K562 (cell line): ENCODE results near the gene SLC36A1. TPM values are rescaled to one million over a fixed set of nuclear protein-coding genes. Genes with fewer than 3 reads are reported as not detected.
A peak's percentile ranks its signal among the peaks of the same experiment; 100 is the strongest.

ENCODE experiments used
- ATAC-seq: fragments of 200-7000 bp; cut with Tn5 transposase; 3 replicates; pipeline ENCODE4 v1.9.1; 2020; ENCODE audit warnings: moderate library complexity
- BruUV-seq: library from RNA; stranded (reverse); fragments of 400-500 nt; replicated peaks from 2 replicates; lab custom pipeline; 2021; lab: Mats Ljungman, UMichigan
- CTCF ChIA-PET: fragments of 300-600 bp; formaldehyde crosslinking; extraction: SDS; loops from one replicate; lab custom pipeline; 2021; ENCODE audit warnings: low intra/inter-chr PET ratio; lab: Yijun Ruan, JAX
- POLR2A ChIA-PET: fragments of 300-600, 350-650 bp; sonication (Branson Sonifier 250); formaldehyde crosslinking; extraction: SDS; loops from one replicate; lab custom pipeline; 2021; ENCODE audit warnings: antibody characterized with exemption, inconsistent platforms; lab: Yijun Ruan, JAX
- DNase-seq, 4 experiments: peaks; one replicate each; pipeline versions ENCODE4 v3.0.0 to v3.0.0-alpha.2; 2011 to 2018; ENCODE audit warnings: low spot score in 3 of 4, mixed read lengths in 3 of 4; ENCODE audit errors: extremely low read depth in 1 of 4
- FAIRE-seq: peaks from 2 replicates; lab custom pipeline; 2011; peaks lifted over from hg19 to GRCh38; lab: Jason Lieb, UNC
- H2AFZ ChIP-seq: 2 replicates; pipeline ENCODE4 v1.6.0; 2011; ENCODE audit warnings: low read depth, low read length, control low read depth, inconsistent platforms
- H3K27ac ChIP-seq: fragments of 200-600 bp; 3 replicates; pipeline ENCODE4 v1.8.0; 2011; ENCODE audit warnings: low read depth, mild to moderate bottlenecking, control low read depth, inconsistent platforms, low read length, moderate library complexity, mixed read lengths; ENCODE audit errors: extremely low read depth
- H3K27me3 ChIP-seq, 2 experiments: fragments of 300-600 bp in 1 of 2; 2 replicates in 1 of 2; 3 replicates in 1 of 2; pipeline versions ENCODE4 v1.6.0 to v1.8.0; 2011; ENCODE audit warnings: inconsistent platforms in 2 of 2, low read length in 2 of 2, mild to moderate bottlenecking in 1 of 2, mixed read lengths in 1 of 2, moderate library complexity in 1 of 2; ENCODE audit not compliant: control insufficient read depth in 2 of 2, insufficient read depth in 2 of 2
- H3K36me3 ChIP-seq: fragments of 300-600 bp; 3 replicates; pipeline ENCODE4 v1.8.0; 2011; ENCODE audit warnings: mild to moderate bottlenecking, low read length, inconsistent platforms; ENCODE audit not compliant: control insufficient read depth, insufficient read depth
- H3K4me1 ChIP-seq, 2 experiments: fragments of 200-600 bp in 1 of 2; replicated peaks in 1 of 2; 2 replicates in 1 of 2; 3 replicates in 1 of 2; pipeline versions ENCODE4 v1.5.1 to v1.8.0; 2011; ENCODE audit warnings: inconsistent platforms in 2 of 2, low read length in 2 of 2, mild to moderate bottlenecking in 1 of 2, mixed read lengths in 1 of 2, moderate library complexity in 1 of 2; ENCODE audit not compliant: control insufficient read depth in 2 of 2, insufficient read depth in 2 of 2
- H3K4me2 ChIP-seq: 2 replicates; pipeline ENCODE4 v1.6.1; 2011; ENCODE audit warnings: low read length, control low read depth, inconsistent platforms, mixed read lengths; ENCODE audit not compliant: insufficient read depth
- H3K4me3 ChIP-seq: fragments of 200-600 bp; sonication (generic), shearing (Covaris generic); 2 replicates; pipeline ENCODE4 v1.5.1; 2016; ENCODE audit warnings: control low read depth, inconsistent platforms
- H3K79me2 ChIP-seq: fragments of 200-600 bp; 3 replicates; pipeline ENCODE4 v1.8.0; 2011; ENCODE audit warnings: low read length, inconsistent platforms; ENCODE audit not compliant: control insufficient read depth, insufficient read depth
- H3K9ac ChIP-seq, 2 experiments: 2 replicates each; pipeline versions ENCODE4 v1.6.0 to v1.6.1; 2011; ENCODE audit warnings: low read depth in 2 of 2, low read length in 2 of 2, control low read depth in 1 of 2, inconsistent platforms in 1 of 2, mild to moderate bottlenecking in 1 of 2, mixed read lengths in 1 of 2; ENCODE audit not compliant: insufficient read depth in 1 of 2
- H3K9me1 ChIP-seq: one replicate; pipeline ENCODE4 v1.6.0; 2011; ENCODE audit warnings: inconsistent platforms, mild to moderate bottlenecking, low read length, moderate library complexity; ENCODE audit not compliant: control insufficient read depth, insufficient read depth
- H3K9me3 ChIP-seq: replicated peaks from 2 replicates; pipeline ENCODE4 v1.5.1; 2011; ENCODE audit warnings: low read depth, low read length, inconsistent platforms; ENCODE audit not compliant: control insufficient read depth, insufficient read depth
- H4K20me1 ChIP-seq: replicated peaks from 2 replicates; pipeline ENCODE4 v1.6.1; 2011; ENCODE audit warnings: low read length, inconsistent platforms, mixed read lengths; ENCODE audit not compliant: control insufficient read depth, insufficient read depth
- BRD9 ChIP-seq: fragments of 450-650 bp; IDR thresholded peaks from 2 replicates; pipeline ENCODE4 v1.6.1; 2018; ENCODE audit warnings: low read depth; ENCODE audit not compliant: partially characterized antibody
- PBX2 ChIP-seq, 2 experiments: IDR thresholded peaks in 1 of 2; conservative IDR thresholded peaks in 1 of 2; 2 replicates each; pipeline ENCODE4 v1.6.1; 2016; ENCODE audit warnings: low read depth in 2 of 2, mild to moderate bottlenecking in 1 of 2, missing compliant biosample characterization in 1 of 2, missing genetic modification characterization in 1 of 2, moderate library complexity in 1 of 2
- REST ChIP-seq, 2 experiments: fragments of 450-650 bp; formaldehyde crosslinking in 1 of 2; IDR thresholded peaks; 2 replicates each; pipeline versions ENCODE4 v1.4.0 to v1.6.1; 2014 to 2020; ENCODE audit warnings: mild to moderate bottlenecking in 2 of 2, borderline replicate concordance in 1 of 2, low read depth in 1 of 2
- TAL1 ChIP-seq: fragments of 450-650 bp; IDR thresholded peaks from 2 replicates; pipeline ENCODE4 v1.6.1; 2016; ENCODE audit warnings: mild to moderate bottlenecking
- TOE1 ChIP-seq, 2 experiments: fragments of 450-650 bp in 1 of 2; sonication (generic) in 1 of 2; formaldehyde crosslinking in 1 of 2; IDR thresholded peaks; 2 replicates each; pipeline versions ENCODE4 v1.7.1 to v1.8.0; 2016 to 2022; ENCODE audit warnings: borderline replicate concordance in 2 of 2, mild to moderate bottlenecking in 2 of 2, antibody characterized with exemption in 1 of 2, inconsistent platforms in 1 of 2, low read depth in 1 of 2, missing genetic modification reagents in 1 of 2, moderate library complexity in 1 of 2
- WGBS: fragments of 100-300 bp; shearing (Covaris generic); methylation state at CpG from one replicate; pipeline ENCODE4 v1.1.6; 2016; ENCODE audit warnings: low coverage, mixed read lengths; ENCODE audit not compliant: insufficient coverage; ENCODE audit errors: missing lambda C conversion rate; 5-methylcytosine and 5-hydroxymethylcytosine counted together
- in situ Hi-C: fragments of 300-500 bp; cut with MboI; formaldehyde crosslinking; loops from 4 replicates; pipeline ENCODE4 v1.15.0; 2018; ENCODE audit warnings: inconsistent platforms, mixed read lengths
- intact Hi-C: fragments of 100-400 bp; cut with micrococcal nuclease; formaldehyde crosslinking; loops from 2 replicates; pipeline ENCODE4 v1.14.2; 2022
- polyA plus RNA-seq, 8 experiments: library from polyadenylated mRNA; depleted of rRNA in 4 of 8; stranded (reverse) in 5 of 8; unstranded in 3 of 8; fragments of >200 nt; fragmentation: Nextera tagmentation in 2 of 8; fragmentation: Illumina TruSeq in 1 of 8; extraction: Ambion mirVana in 2 of 8; extraction: Trizol in 1 of 8; gene quantifications; 2 replicates each; pipeline versions ENCODE4 v1.2.1 to v1.2.3, GENCODE V29; 2011 to 2014; ENCODE audit warnings: inconsistent platforms in 1 of 8, missing spikeins in 1 of 8
- total RNA-seq, 7 experiments: library from RNA; depleted of rRNA in 6 of 7; stranded (reverse); fragments of >200 nt in 6 of 7; fragmentation: Illumina TruSeq in 2 of 7; extraction: Trizol in 2 of 7; gene quantifications; 2 replicates each; pipeline versions ENCODE4 v1.2.1 to v1.2.3, GENCODE V29; 2011 to 2021; ENCODE audit warnings: low replicate concordance in 1 of 7

The SLC36A1 gene
- total and polyA plus RNA-seq, 9 of the 15 experiments (the other 6 are each of a cell fraction or from before 2014, with no cell fraction given): 1.6 to 8.4 (median 4.6) TPM

- no TSS peak for BruUV-seq
- H4K20me1 ChIP-seq: no peaks in the 10 kb centered on the region
- in situ Hi-C loops: no loop called here
- no peak for TF ChIP-seq PBX2 (CRISPR knock-in tag; IDR thresholded peaks at IDR 0.05; ENCODE audit: low read depth)
- TF ChIP-seq PBX2 (tag; conservative IDR thresholded peaks at IDR 0.05; ENCODE audit: low read depth): no peak
- TF ChIP-seq BRD9: no peak
- no peak for TF ChIP-seq REST (IDR thresholded peaks at IDR 0.05; ENCODE audit: borderline replicate concordance)
- no peak for TF ChIP-seq REST (CRISPR knock-in tag; IDR thresholded peaks at IDR 0.05; ENCODE audit: low read depth)
- no peak for TF ChIP-seq TOE1 (IDR thresholded peaks at IDR 0.05; ENCODE audit: borderline replicate concordance)
- TF ChIP-seq TOE1 (CRISPR knock-in tag; IDR thresholded peaks at IDR 0.05; ENCODE audit: borderline replicate concordance, low read depth): no peak
- TF ChIP-seq TAL1: peak; percentile 45; the same call in 1 of the 2 replicates
Measured at GRCh38 chr5:151405334-151406160, 41.9 kb upstream of the SLC36A1 start.

More at GRCh38 chr5:151405334-151406160, 41.9 kb upstream of the SLC36A1 start:
- Histone ChIP-seq H3K4me2 (peak overlapping the region; percentile 63; the same call in 1 of the 2 replicates), H3K27ac (no peak overlapping the region), H3K4me1 (no peaks in the 10 kb centered on the region; a peak in 1 of 5 replicates), H3K9ac (no peak overlapping the region), H2AFZ (no peak overlapping the region), H3K4me3 (no peak overlapping the region), H3K9me3 (0 out of 2 replicates have a peak, but pooled peaks cover 1% of the 10 kb centered on the region), H3K79me2 (no peaks in the 10 kb centered on the region), H3K9me1 (no peaks in the 10 kb centered on the region), H3K27me3 (peaks cover 0 to 4% of the 10 kb centered on the region in 2 experiments; a peak in 1 of 5 replicates), H3K36me3 (no peaks in the 10 kb centered on the region)
- ChIA-PET CTCF (no interaction called here), POLR2A (interaction anchor here (1.5 kb wide), 1 partner anchor 9 kb away, joined by 5 read pairs; no protein-coding TSS in a partner anchor)
- ATAC-seq (peak; percentile 42), FAIRE-seq (no peak), DNase-seq (peak in 1 of 4 experiments; percentile 32)
- 0% methylated on average over 4 of the region's 4 CpGs for WGBS
- intact Hi-C loops: no loop called here
